GM23338 (cell line): ENCODE data around the gene ZC3H8. TPM values are rescaled to one million over a fixed set of nuclear protein-coding genes. Genes with fewer than 3 reads are reported as not detected.

Experiments
- ATAC-seq: fragments of 200-7000 bp; cut with Tn5 transposase; 3 replicates; pipeline ENCODE4 v1.9.1; 2020
- DNase-seq: peaks from one replicate; pipeline ENCODE4 v3.0.0-alpha.2; 2015; ENCODE audit warnings: low spot score
- H2AFZ ChIP-seq: fragments of 200-600 bp; sonication (generic); 2 replicates; pipeline ENCODE4 v1.8.0; 2016; ENCODE audit warnings: antibody characterized with exemption, mild to moderate bottlenecking, moderate library complexity
- H3F3A ChIP-seq: fragments of 200-600 bp; sonication (generic); replicated peaks from 2 replicates; pipeline ENCODE4 v1.8.0; 2017; ENCODE audit warnings: antibody characterized with exemption, mixed run types, low read depth
- H3K27ac ChIP-seq: fragments of 200-600 bp; sonication (generic); 2 replicates; pipeline ENCODE4 v1.6.1; 2016; ENCODE audit warnings: low read depth
- H3K27me3 ChIP-seq: fragments of 200-600 bp; sonication (generic); 2 replicates; pipeline ENCODE4 v1.8.0; 2016; ENCODE audit warnings: mild to moderate bottlenecking, mixed run types, moderate library complexity; ENCODE audit not compliant: insufficient read depth
- H3K36me3 ChIP-seq: fragments of 200-600 bp; sonication (generic); 2 replicates; pipeline ENCODE4 v1.8.0; 2016; ENCODE audit warnings: mild to moderate bottlenecking; ENCODE audit not compliant: insufficient read depth
- H3K4me1 ChIP-seq: fragments of 200-600 bp; sonication (generic); 2 replicates; pipeline ENCODE4 v1.8.0; 2016; ENCODE audit warnings: mild to moderate bottlenecking, moderate library complexity; ENCODE audit not compliant: insufficient read depth
- H3K4me2 ChIP-seq: fragments of 200-600 bp; sonication (generic); 2 replicates; pipeline ENCODE4 v1.7.1; 2017; ENCODE audit warnings: mixed run types
- H3K4me3 ChIP-seq: fragments of 200-600 bp; sonication (generic); 2 replicates; pipeline ENCODE4 v1.6.1; 2016; ENCODE audit warnings: mixed run types
- H3K79me2 ChIP-seq: fragments of 200-600 bp; sonication (generic); replicated peaks from 2 replicates; pipeline ENCODE4 v1.8.0; 2017; ENCODE audit warnings: mild to moderate bottlenecking; ENCODE audit not compliant: insufficient read depth
- H3K9me2 ChIP-seq: fragments of 200-600 bp; sonication (generic); 2 replicates; pipeline ENCODE4 v1.8.0; 2017; ENCODE audit not compliant: insufficient read depth
- H4K20me1 ChIP-seq: fragments of 200-600 bp; sonication (generic); replicated peaks from 2 replicates; pipeline ENCODE4 v1.8.0; 2017; ENCODE audit warnings: mild to moderate bottlenecking; ENCODE audit not compliant: insufficient read depth
- H3K27ac Mint-ChIP-seq: 2 replicates; pipeline ENCODE4 v1.8.0; 2020; ENCODE audit warnings: inconsistent platforms, mild to moderate bottlenecking, moderate library complexity, mixed read lengths
- H3K27me3 Mint-ChIP-seq: 3 replicates; pipeline ENCODE4 v1.8.0; 2022; ENCODE audit warnings: low read depth, mild to moderate bottlenecking, moderate library complexity, mixed read lengths, inconsistent platforms; ENCODE audit not compliant: insufficient read depth, poor library complexity
- H3K36me3 Mint-ChIP-seq: 3 replicates; pipeline ENCODE4 v1.8.0; 2021; ENCODE audit warnings: low read depth, mild to moderate bottlenecking, inconsistent platforms, moderate library complexity, mixed read lengths
- H3K4me1 Mint-ChIP-seq: 3 replicates; pipeline ENCODE4 v1.8.0; 2020; ENCODE audit warnings: mild to moderate bottlenecking, inconsistent platforms, mixed read lengths
- H3K4me3 Mint-ChIP-seq: 3 replicates; pipeline ENCODE4 v1.8.0; 2021; ENCODE audit warnings: moderate library complexity, mild to moderate bottlenecking, inconsistent platforms, mixed read lengths
- H3K9me3 Mint-ChIP-seq: 3 replicates; pipeline ENCODE4 v1.8.0; 2020; ENCODE audit warnings: moderate library complexity, mild to moderate bottlenecking, inconsistent platforms, mixed read lengths
- CREB1 ChIP-seq: fragments of 250-450 bp; sonication (Bioruptor Pico); IDR thresholded peaks from 2 replicates; pipeline ENCODE4 v1.5.0; 2020; ENCODE audit warnings: low read depth, mild to moderate bottlenecking, moderate library complexity
- CTCF ChIP-seq, 2 experiments: fragments of 200-600 bp in 1 of 2; sonication (generic) in 1 of 2; conservative IDR thresholded peaks; 2 replicates each; pipeline versions ENCODE4 v1.5.1 to v1.6.1; 2016 to 2017; ENCODE audit warnings: antibody characterized with exemption in 2 of 2, low read depth in 2 of 2, mild to moderate bottlenecking in 2 of 2, moderate library complexity in 1 of 2
- EZH2 ChIP-seq: fragments of 200-600 bp; sonication (generic); IDR thresholded peaks from one replicate; pipeline ENCODE4 v1.8.0; 2017; ENCODE audit warnings: antibody characterized with exemption, mild to moderate bottlenecking, low read depth; ENCODE audit not compliant: unreplicated experiment
- JUNB ChIP-seq: IDR thresholded peaks from one replicate; pipeline ENCODE4 v1.6.1; 2016; ENCODE audit warnings: antibody characterized with exemption; ENCODE audit not compliant: unreplicated experiment
- POLR2AphosphoS5 ChIP-seq: IDR thresholded peaks from 2 replicates; pipeline ENCODE4 v1.6.1; 2016; ENCODE audit warnings: antibody characterized with exemption, low read depth
- ZNF114 ChIP-seq: fragments of 250-450 bp; sonication (Bioruptor Pico); IDR thresholded peaks from 2 replicates; pipeline ENCODE4 v1.5.0; 2020; ENCODE audit warnings: mild to moderate bottlenecking, moderate library complexity
- ZNF331 ChIP-seq: fragments of 250-450 bp; sonication (Bioruptor Pico); IDR thresholded peaks from 2 replicates; pipeline ENCODE4 v1.5.0; 2020; ENCODE audit warnings: low read depth, mild to moderate bottlenecking, moderate library complexity
- polyA plus RNA-seq: library from polyadenylated mRNA; unstranded; fragments of >200 nt; fragmentation: Nextera tagmentation; extraction: Ambion mirVana; gene quantifications from 2 replicates; pipeline ENCODE4 v1.2.1, GENCODE V29; 2016
- total RNA-seq: library from RNA; depleted of rRNA; stranded (reverse); fragments of >200 nt; shearing (Covaris generic); gene quantifications from 2 replicates; pipeline ENCODE4 v1.2.3, GENCODE V29; 2014
- TF ChIP-seq, protein P1 (sequence below): IDR thresholded peaks from 2 replicates; pipeline ENCODE4 v1.6.1; 2016; ENCODE audit warnings: antibody characterized with exemption
- TF ChIP-seq, protein P2 (sequence below): fragments of 250-450 bp; sonication (Bioruptor Pico); IDR thresholded peaks from 2 replicates; pipeline ENCODE4 v1.5.0; 2020; ENCODE audit warnings: mild to moderate bottlenecking, moderate library complexity
- TF ChIP-seq, protein P3 (sequence below): IDR thresholded peaks from one replicate; pipeline ENCODE4 v1.6.1; 2018; ENCODE audit warnings: antibody characterized with exemption; ENCODE audit not compliant: unreplicated experiment

Gene ZC3H8
- total and polyA plus RNA-seq, 2 experiments from 2014 or later, result 13.3 to 42.8 TPM

DNA sequence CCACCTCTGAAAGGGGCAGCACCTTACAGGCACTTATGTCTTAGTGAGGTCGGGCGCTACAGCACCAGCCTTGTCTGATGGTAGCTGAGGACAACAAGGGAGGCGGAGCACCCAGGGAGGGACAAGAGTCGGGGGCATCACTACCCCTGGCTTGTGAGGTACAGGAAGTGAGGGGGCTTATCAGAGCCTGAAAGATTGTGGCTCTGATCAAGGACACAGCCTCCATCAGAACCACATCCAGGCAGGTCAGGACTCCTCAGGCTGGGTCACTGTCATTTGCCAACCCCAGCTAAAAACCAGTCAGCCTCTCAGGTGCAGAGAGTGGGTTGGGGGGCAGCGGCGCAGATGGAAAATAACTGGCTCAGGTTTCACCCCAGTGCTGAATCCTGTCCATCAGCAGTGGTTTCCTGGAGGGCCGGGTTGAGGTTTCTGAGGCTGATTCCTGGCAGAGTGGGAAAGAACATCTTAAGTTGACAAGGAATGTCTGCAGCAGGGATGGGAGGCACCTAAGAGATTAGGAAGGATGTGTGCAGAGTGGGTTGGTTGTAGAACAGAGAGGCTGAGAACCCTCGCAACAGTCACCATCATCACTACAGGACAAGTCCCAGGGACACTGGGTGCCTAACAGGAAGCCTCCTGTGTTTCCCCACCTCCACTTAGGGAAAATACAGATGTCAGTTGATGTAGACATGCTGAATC lies 71.4 kb downstream of the ZC3H8 start (continued):
- TF ChIP-seq, protein P1, sequence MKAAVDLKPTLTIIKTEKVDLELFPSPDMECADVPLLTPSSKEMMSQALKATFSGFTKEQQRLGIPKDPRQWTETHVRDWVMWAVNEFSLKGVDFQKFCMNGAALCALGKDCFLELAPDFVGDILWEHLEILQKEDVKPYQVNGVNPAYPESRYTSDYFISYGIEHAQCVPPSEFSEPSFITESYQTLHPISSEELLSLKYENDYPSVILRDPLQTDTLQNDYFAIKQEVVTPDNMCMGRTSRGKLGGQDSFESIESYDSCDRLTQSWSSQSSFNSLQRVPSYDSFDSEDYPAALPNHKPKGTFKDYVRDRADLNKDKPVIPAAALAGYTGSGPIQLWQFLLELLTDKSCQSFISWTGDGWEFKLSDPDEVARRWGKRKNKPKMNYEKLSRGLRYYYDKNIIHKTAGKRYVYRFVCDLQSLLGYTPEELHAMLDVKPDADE, result no peak
- TF ChIP-seq ZNF114, result no peak

DNA sequence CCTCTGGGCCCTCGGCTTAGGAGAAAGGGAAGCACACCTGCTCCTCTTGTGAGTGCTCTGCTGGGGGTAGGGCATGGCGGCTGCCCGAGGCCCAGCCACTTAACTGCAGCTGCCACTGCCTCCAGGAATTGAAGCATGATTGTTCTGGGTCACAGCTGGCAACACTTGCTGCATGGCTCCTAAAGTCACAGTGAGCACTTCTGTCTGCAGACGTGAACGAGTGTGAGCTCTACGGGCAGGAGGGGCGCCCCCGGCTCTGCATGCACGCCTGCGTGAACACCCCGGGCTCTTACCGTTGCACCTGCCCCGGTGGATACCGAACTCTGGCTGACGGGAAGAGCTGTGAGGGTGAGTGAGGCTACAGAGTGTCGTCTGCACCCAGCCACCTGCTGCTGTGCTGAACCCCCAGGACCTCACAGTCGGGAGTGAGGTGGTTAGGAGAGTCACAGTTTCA lies 72.2 kb downstream of the ZC3H8 start:
- Histone ChIP-seq H3K4me2 (peak overlapping the region; percentile 80), H2AFZ (peak overlapping the region; percentile 99), H3F3A (no peaks in the 10 kb centered on the region), H3K4me3 (no peak overlapping the region), H3K27ac (no peak overlapping the region), H3K9me2 (no peaks in the 10 kb centered on the region), H3K79me2 (no peaks in the 10 kb centered on the region), H4K20me1 (peaks cover 5% of the 10 kb centered on the region; the same call in 1 of the 2 replicates), H3K36me3 (no peaks in the 10 kb centered on the region), H3K27me3 (peaks cover 44% of the 10 kb centered on the region), H3K4me1 (peaks cover 6% of the 10 kb centered on the region; the same call in 1 of the 2 replicates)
- peaks cover 5% of the 10 kb centered on the region; the same call in 2 of the 3 replicates for H3K9me3 Mint-ChIP-seq
- H3K27me3 Mint-ChIP-seq, result peaks cover 22% of the 10 kb centered on the region
- no peaks in the 10 kb centered on the region for H3K36me3 Mint-ChIP-seq
- DNase-seq (no peak), ATAC-seq (peak; percentile 10)
- H3K4me1 Mint-ChIP-seq, result no peaks in the 10 kb centered on the region; the same call in 2 of the 3 replicates
- H3K27ac Mint-ChIP-seq, result no peak overlapping the region
- H3K4me3 Mint-ChIP-seq, result no peak overlapping the region
- TF ChIP-seq ZNF114 (no peak), JUNB (no peak), ZNF331 (CRISPR knock-in tag) (no peak), EZH2 (no peak), CREB1 (no peak), CTCF (conservative IDR thresholded peaks at IDR 0.05; ENCODE audit: low read depth in 2 of 2) (no peak), POLR2AphosphoS5 (no peak)
- TF ChIP-seq, protein P2, sequence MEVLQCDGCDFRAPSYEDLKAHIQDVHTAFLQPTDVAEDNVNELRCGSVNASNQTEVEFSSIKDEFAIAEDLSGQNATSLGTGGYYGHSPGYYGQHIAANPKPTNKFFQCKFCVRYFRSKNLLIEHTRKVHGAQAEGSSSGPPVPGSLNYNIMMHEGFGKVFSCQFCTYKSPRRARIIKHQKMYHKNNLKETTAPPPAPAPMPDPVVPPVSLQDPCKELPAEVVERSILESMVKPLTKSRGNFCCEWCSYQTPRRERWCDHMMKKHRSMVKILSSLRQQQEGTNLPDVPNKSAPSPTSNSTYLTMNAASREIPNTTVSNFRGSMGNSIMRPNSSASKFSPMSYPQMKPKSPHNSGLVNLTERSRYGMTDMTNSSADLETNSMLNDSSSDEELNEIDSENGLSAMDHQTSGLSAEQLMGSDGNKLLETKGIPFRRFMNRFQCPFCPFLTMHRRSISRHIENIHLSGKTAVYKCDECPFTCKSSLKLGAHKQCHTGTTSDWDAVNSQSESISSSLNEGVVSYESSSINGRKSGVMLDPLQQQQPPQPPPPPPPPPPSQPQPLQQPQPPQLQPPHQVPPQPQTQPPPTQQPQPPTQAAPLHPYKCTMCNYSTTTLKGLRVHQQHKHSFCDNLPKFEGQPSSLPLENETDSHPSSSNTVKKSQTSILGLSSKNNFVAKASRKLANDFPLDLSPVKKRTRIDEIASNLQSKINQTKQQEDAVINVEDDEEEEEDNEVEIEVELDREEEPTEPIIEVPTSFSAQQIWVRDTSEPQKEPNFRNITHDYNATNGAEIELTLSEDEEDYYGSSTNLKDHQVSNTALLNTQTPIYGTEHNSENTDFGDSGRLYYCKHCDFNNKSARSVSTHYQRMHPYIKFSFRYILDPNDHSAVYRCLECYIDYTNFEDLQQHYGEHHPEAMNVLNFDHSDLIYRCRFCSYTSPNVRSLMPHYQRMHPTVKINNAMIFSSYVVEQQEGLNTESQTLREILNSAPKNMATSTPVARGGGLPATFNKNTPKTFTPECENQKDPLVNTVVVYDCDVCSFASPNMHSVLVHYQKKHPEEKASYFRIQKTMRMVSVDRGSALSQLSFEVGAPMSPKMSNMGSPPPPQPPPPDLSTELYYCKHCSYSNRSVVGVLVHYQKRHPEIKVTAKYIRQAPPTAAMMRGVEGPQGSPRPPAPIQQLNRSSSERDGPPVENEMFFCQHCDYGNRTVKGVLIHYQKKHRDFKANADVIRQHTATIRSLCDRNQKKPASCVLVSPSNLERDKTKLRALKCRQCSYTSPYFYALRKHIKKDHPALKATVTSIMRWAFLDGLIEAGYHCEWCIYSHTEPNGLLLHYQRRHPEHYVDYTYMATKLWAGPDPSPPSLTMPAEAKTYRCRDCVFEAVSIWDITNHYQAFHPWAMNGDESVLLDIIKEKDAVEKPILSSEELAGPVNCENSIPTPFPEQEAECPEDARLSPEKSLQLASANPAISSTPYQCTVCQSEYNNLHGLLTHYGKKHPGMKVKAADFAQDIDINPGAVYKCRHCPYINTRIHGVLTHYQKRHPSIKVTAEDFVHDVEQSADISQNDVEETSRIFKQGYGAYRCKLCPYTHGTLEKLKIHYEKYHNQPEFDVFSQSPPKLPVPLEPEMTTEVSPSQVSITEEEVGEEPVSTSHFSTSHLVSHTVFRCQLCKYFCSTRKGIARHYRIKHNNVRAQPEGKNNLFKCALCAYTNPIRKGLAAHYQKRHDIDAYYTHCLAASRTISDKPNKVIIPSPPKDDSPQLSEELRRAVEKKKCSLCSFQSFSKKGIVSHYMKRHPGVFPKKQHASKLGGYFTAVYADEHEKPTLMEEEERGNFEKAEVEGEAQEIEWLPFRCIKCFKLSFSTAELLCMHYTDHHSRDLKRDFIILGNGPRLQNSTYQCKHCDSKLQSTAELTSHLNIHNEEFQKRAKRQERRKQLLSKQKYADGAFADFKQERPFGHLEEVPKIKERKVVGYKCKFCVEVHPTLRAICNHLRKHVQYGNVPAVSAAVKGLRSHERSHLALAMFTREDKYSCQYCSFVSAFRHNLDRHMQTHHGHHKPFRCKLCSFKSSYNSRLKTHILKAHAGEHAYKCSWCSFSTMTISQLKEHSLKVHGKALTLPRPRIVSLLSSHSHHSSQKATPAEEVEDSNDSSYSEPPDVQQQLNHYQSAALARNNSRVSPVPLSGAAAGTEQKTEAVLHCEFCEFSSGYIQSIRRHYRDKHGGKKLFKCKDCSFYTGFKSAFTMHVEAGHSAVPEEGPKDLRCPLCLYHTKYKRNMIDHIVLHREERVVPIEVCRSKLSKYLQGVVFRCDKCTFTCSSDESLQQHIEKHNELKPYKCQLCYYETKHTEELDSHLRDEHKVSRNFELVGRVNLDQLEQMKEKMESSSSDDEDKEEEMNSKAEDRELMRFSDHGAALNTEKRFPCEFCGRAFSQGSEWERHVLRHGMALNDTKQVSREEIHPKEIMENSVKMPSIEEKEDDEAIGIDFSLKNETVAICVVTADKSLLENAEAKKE (CRISPR knock-in tag), result no peak
- TF ChIP-seq, protein P1, result no peak
- TF ChIP-seq, protein P3, sequence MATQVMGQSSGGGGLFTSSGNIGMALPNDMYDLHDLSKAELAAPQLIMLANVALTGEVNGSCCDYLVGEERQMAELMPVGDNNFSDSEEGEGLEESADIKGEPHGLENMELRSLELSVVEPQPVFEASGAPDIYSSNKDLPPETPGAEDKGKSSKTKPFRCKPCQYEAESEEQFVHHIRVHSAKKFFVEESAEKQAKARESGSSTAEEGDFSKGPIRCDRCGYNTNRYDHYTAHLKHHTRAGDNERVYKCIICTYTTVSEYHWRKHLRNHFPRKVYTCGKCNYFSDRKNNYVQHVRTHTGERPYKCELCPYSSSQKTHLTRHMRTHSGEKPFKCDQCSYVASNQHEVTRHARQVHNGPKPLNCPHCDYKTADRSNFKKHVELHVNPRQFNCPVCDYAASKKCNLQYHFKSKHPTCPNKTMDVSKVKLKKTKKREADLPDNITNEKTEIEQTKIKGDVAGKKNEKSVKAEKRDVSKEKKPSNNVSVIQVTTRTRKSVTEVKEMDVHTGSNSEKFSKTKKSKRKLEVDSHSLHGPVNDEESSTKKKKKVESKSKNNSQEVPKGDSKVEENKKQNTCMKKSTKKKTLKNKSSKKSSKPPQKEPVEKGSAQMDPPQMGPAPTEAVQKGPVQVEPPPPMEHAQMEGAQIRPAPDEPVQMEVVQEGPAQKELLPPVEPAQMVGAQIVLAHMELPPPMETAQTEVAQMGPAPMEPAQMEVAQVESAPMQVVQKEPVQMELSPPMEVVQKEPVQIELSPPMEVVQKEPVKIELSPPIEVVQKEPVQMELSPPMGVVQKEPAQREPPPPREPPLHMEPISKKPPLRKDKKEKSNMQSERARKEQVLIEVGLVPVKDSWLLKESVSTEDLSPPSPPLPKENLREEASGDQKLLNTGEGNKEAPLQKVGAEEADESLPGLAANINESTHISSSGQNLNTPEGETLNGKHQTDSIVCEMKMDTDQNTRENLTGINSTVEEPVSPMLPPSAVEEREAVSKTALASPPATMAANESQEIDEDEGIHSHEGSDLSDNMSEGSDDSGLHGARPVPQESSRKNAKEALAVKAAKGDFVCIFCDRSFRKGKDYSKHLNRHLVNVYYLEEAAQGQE, result no peak
